Hematopoietic multipotent progenitor cell treated with erythropoietin and hydrocortisone succinate and interleukin-3 and kit ligand, for 17 days (in vitro differentiated cells): Measurements from ENCODE around the gene KRT9.
A peak's percentile ranks its signal among the peaks of the same experiment; 100 is the strongest.
"Not testable (repeated sequence)": the region's sequence is repeated elsewhere in the genome, so short reads cannot be mapped to it uniquely, and the experiment has no call there.

ENCODE experiments used
- DNase-seq: peaks from one replicate; pipeline ENCODE4 v3.0.0-alpha.2; 2015; ENCODE audit warnings: low spot score

Gene KRT9

GRCh38 chr17:41600318-41600717 lies 28.5 kb upstream of the KRT9 start:
- DNase-seq, result no peak

GRCh38 chr17:41599680-41600079 lies 27.8 kb upstream of the KRT9 start:
- DNase-seq, result no peak

- no peak for DNase-seq
Measured at GRCh38 chr17:41595585-41595984, 23.7 kb upstream of the KRT9 start.

- DNase-seq, result no peak
Measured at GRCh38 chr17:41594363-41594915, 22.6 kb upstream of the KRT9 start.

GRCh38 chr17:41593306-41593981 lies 21.6 kb upstream of the KRT9 start:
- no peak for DNase-seq

GRCh38 chr17:41592601-41593305 lies 20.9 kb upstream of the KRT9 start:
- no peak for DNase-seq

- DNase-seq, result no peak
Measured at GRCh38 chr17:41589301-41589700, 17.4 kb upstream of the KRT9 start.

- DNase-seq, result no peak
Measured at GRCh38 chr17:41588126-41588810, 16.4 kb upstream of the KRT9 start.

- DNase-seq, result no peak
Measured at GRCh38 chr17:41586863-41587495, 15.1 kb upstream of the KRT9 start, which contains the start of gene KRT14. Gene KRT14, minus strand, starts transcription at chr17:41586895. Its CDS starts 61 bp downstream, at chr17:41586834.

GRCh38 chr17:41585301-41586056 lies 13.6 kb upstream of the KRT9 start:
- DNase-seq, result no peak

- not testable (repeated sequence) for DNase-seq
Measured at GRCh38 chr17:41584331-41584927, 12.6 kb upstream of the KRT9 start.

GRCh38 chr17:41583137-41584127 lies 11.6 kb upstream of the KRT9 start:
- no peak for DNase-seq

GRCh38 chr17:41582061-41582968 lies 10.5 kb upstream of the KRT9 start:
- not testable (repeated sequence) for DNase-seq

- DNase-seq, result no peak
Measured at GRCh38 chr17:41581366-41582060, 9.7 kb upstream of the KRT9 start.

- no peak for DNase-seq
Measured at GRCh38 chr17:41580687-41581365, 9.0 kb upstream of the KRT9 start.

GRCh38 chr17:41580244-41580575 lies 8.4 kb upstream of the KRT9 start:
- DNase-seq, result no peak

GRCh38 chr17:41579484-41580243 lies 7.8 kb upstream of the KRT9 start:
- DNase-seq, result peak; percentile 68
